HG03378 (cell line): Measurements from ENCODE around the gene NBPF6.
A peak's percentile ranks its signal among the peaks of the same experiment; 100 is the strongest.
"Not testable (repeated sequence)": the region's sequence is repeated elsewhere in the genome, so short reads cannot be mapped to it uniquely, and the experiment has no call there.

Experiments used
- ATAC-seq: cut with Tn5 transposase; IDR thresholded peaks from one replicate; pipeline ENCODE4 v1.9.1; 2021; ENCODE audit warnings: mild to moderate bottlenecking, moderate library complexity; ENCODE audit not compliant: unreplicated experiment

Gene NBPF6

GRCh38 chr1:108450043-108450442 lies at the start of gene NBPF6:
NBPF6 (plus strand) TSS chr1:108450343; CDS start chr1:108450602, 259 bp downstream.
- not testable (repeated sequence) for ATAC-seq

GRCh38 chr1:108411098-108411833 lies 38.9 kb upstream of the NBPF6 start:
- not testable (repeated sequence) for ATAC-seq

GRCh38 chr1:108420129-108420528 lies 30.0 kb upstream of the NBPF6 start:
- not testable (repeated sequence) for ATAC-seq

- peak; percentile 60 for ATAC-seq
Measured at GRCh38 chr1:108421061-108421916, 28.9 kb upstream of the NBPF6 start.

- ATAC-seq, result not testable (repeated sequence)
Measured at GRCh38 chr1:108426877-108427276, 23.3 kb upstream of the NBPF6 start.

GRCh38 chr1:108432002-108432401 lies 18.1 kb upstream of the NBPF6 start:
- not testable (repeated sequence) for ATAC-seq

GRCh38 chr1:108433404-108433803 lies 16.7 kb upstream of the NBPF6 start:
- not testable (repeated sequence) for ATAC-seq

- peak; percentile 89 for ATAC-seq
Measured at GRCh38 chr1:108438536-108438935, 11.6 kb upstream of the NBPF6 start.

- not testable (repeated sequence) for ATAC-seq
Measured at GRCh38 chr1:108454521-108454920, 4.4 kb downstream of the NBPF6 start.

- ATAC-seq, result not testable (repeated sequence)
Measured at GRCh38 chr1:108458661-108459060, 8.5 kb downstream of the NBPF6 start.

GRCh38 chr1:108461758-108462157 lies 11.6 kb downstream of the NBPF6 start:
- not testable (repeated sequence) for ATAC-seq

- ATAC-seq, result not testable (repeated sequence)
Measured at GRCh38 chr1:108463962-108464361, 13.8 kb downstream of the NBPF6 start.

- ATAC-seq, result not testable (repeated sequence)
Measured at GRCh38 chr1:108466166-108466565, 16.0 kb downstream of the NBPF6 start.

GRCh38 chr1:108467155-108467554 lies 17.0 kb downstream of the NBPF6 start:
- not testable (repeated sequence) for ATAC-seq

GRCh38 chr1:108470750-108471149 lies 20.6 kb downstream of the NBPF6 start:
- not testable (repeated sequence) for ATAC-seq

- not testable (repeated sequence) for ATAC-seq
Measured at GRCh38 chr1:108474516-108474915, 24.4 kb downstream of the NBPF6 start.

GRCh38 chr1:108478429-108479015 lies 28.4 kb downstream of the NBPF6 start:
- no peak for ATAC-seq

- no peak for ATAC-seq
Measured at GRCh38 chr1:108482708-108483107, 32.6 kb downstream of the NBPF6 start.

GRCh38 chr1:108485990-108486389 lies 35.8 kb downstream of the NBPF6 start:
- ATAC-seq, result not testable (repeated sequence)

GRCh38 chr1:108486707-108487106 lies 36.6 kb downstream of the NBPF6 start:
- not testable (repeated sequence) for ATAC-seq

GRCh38 chr1:108495008-108495407 lies 44.9 kb downstream of the NBPF6 start:
- ATAC-seq, result not testable (repeated sequence)
